AG09319 (cell line): ENCODE measurements around the gene RTL9.
"Not testable (repeated sequence)": the region's sequence is repeated elsewhere in the genome, so short reads cannot be mapped to it uniquely, and the experiment has no call there.

Experiments used
- DNase-seq: peaks from one replicate; pipeline ENCODE4 v3.0.0-alpha.2; 2010; ENCODE audit warnings: low read depth; ENCODE audit errors: extremely low read depth
- TF ChIP-seq, protein P1 (sequence below): IDR thresholded peaks from 2 replicates; pipeline ENCODE4 v1.5.1; 2011; ENCODE audit warnings: low read depth, mild to moderate bottlenecking, inconsistent platforms, low read length, moderate library complexity

RTL9 gene

DNA sequence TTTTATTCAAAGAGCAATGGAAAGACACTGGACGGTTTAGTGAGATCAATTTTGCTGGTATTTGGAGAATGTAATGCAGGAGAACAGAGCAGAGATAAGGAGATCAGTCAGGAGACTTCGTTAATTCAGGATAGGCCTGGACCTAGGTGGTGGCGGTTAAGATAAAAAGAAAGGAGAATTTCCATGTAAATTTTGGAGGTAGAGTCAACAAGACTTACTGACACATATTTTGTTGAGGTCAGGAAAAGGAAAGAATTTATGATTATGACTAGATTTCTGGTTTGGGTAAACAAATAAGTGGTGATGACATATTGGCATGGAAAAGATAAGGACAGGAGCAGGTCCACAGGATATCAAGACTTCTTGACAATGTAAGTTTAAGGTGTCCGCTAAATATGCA is 31.9 kb upstream of the RTL9 start:
- TF ChIP-seq, protein P1, sequence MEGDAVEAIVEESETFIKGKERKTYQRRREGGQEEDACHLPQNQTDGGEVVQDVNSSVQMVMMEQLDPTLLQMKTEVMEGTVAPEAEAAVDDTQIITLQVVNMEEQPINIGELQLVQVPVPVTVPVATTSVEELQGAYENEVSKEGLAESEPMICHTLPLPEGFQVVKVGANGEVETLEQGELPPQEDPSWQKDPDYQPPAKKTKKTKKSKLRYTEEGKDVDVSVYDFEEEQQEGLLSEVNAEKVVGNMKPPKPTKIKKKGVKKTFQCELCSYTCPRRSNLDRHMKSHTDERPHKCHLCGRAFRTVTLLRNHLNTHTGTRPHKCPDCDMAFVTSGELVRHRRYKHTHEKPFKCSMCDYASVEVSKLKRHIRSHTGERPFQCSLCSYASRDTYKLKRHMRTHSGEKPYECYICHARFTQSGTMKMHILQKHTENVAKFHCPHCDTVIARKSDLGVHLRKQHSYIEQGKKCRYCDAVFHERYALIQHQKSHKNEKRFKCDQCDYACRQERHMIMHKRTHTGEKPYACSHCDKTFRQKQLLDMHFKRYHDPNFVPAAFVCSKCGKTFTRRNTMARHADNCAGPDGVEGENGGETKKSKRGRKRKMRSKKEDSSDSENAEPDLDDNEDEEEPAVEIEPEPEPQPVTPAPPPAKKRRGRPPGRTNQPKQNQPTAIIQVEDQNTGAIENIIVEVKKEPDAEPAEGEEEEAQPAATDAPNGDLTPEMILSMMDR = no peak
- DNase-seq = no peak

DNA sequence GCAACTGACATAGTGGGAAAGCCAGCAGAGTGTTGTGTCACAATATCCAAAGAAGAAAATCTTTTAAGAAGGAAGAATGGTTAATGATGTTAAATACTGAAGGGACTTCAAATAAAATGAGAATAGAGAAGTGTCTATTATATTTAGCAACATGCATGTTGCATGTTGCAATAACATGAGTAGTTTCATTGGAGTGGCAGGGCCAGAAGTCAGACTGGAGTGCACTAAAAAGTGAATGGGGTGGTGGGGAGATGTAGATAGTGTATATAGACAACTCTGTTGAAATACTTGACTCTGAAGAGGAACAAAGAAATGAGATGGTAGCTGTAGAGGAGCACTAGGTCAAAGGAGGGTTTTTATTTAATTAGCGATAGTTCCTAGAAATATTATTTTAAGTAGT is 31.3 kb upstream of the RTL9 start:
- TF ChIP-seq, protein P1 = no peak
- DNase-seq = no peak

- DNase-seq = not testable (repeated sequence)
These were observed 30.0 kb upstream of the RTL9 start for GRCh38 chrX:110328613-110329012.

DNA sequence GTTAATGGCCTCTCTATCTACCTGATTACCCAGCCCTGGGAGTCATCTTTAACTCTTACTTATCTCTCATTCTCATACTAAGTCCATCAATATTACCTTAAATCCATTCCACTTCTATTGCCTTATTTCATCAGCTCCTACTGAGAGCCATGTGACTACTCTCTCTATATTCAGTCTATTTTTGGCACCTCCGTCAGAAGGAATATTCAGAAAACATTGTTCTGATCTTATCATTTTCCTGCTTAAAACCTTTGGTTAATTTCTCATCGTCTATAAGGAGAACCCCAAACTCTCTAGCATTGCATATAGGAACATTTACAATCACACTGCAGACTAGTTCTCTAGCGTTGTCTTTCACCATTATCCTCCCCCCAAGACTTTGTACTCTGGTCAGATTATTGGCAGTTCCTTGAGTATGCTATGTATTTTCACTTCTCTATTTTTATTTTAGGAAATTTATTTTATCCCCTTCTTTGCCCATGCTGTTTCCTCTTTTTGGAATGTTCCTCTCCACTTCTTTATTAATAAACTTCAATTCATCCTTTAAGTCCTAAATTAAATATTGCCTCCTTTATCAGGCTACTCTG is 27.1 kb upstream of the RTL9 start:
- TF ChIP-seq, protein P1 = no peak
- no peak for DNase-seq

- not testable (repeated sequence) for DNase-seq
These were observed 25.2 kb upstream of the RTL9 start for GRCh38 chrX:110333458-110333857.

DNA sequence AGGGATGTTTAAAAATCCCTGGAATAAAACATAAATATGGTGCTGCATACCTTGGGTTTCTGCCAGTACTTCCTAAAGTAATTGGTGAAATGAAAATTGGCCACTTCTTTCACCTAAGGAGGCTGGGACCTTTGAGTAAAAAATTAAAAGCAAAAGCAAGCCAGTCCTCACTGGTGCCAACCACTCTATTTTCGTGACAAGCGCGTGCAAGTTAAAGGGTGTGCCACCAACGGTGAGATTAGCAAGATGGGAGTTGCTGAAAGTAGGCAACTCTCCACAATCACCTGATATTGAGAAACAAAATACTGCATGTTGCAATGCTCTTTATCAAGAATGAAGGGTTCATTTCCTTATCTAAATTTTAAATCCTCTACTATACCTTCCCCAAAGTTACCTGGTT is 19.7 kb upstream of the RTL9 start:
- TF ChIP-seq, protein P1 = no peak
- no peak for DNase-seq

GRCh38 chrX:110341189-110342035 is 17.2 kb upstream of the RTL9 start:
- TF ChIP-seq, protein P1 = no peak
- peak; percentile 66 for DNase-seq

GRCh38 chrX:110346681-110347080 is 12.0 kb upstream of the RTL9 start:
- DNase-seq = no peak
- TF ChIP-seq, protein P1 = no peak
